Muscle of arm (tissue), 14 donors: ENCODE results near the gene DUSP10. TPM values are rescaled to one million over a fixed set of nuclear protein-coding genes. Genes with fewer than 3 reads are reported as not detected.

ENCODE experiments used
- DNase-seq: peaks from one replicate; pipeline ENCODE4 v3.0.0-alpha.2; 2013
- long read RNA-seq, 11 donors: transcript quantifications; one replicate each; lab custom pipeline, GENCODE V29; 2026
- polyA plus RNA-seq, 12 donors: library from polyadenylated mRNA; unstranded; fragments of 120-200 nt; gene quantifications; one replicate each; pipeline ENCODE4 v1.2.1, GENCODE V29; 2013; ENCODE audit not compliant: insufficient read length in 12 of 12

The DUSP10 gene
- polyA plus RNA-seq, result 100 to 1,000 TPM in 1 of 12 donors, 10 to 100 TPM in 10, 1 to 10 TPM in 1; 9.0 to 208 (median 25.3) TPM
- long read RNA-seq, donor 1, partial matches to known transcripts, result 0 of 2 reads
- long read RNA-seq, donor 1, other reads (novel, unspliced or antisense), result 0 of 2 reads
- long read RNA-seq, donor 2, partial matches to known transcripts, result 0 of 4 reads
- long read RNA-seq, donor 2, other reads (novel, unspliced or antisense), result 0 of 4 reads
- long read RNA-seq, donor 3, partial matches to known transcripts, result 0 of 1 reads
- long read RNA-seq, donor 3, other reads (novel, unspliced or antisense), result 0 of 1 reads
- long read RNA-seq, donor 4, result 0 reads
- long read RNA-seq, donor 5, transcript DUSP10-201 (4 exons, 2,676 nt), result major isoform, 7 of 13 reads
- long read RNA-seq, donor 5, partial matches to known transcripts, result 6 of 13 reads
- long read RNA-seq, donor 5, other reads (novel, unspliced or antisense), result 0 of 13 reads
- long read RNA-seq, donor 6, transcript DUSP10-201 (4 exons, 2,676 nt), result major isoform, 5 of 5 reads
- long read RNA-seq, donor 6, partial matches to known transcripts, result 0 of 5 reads
- long read RNA-seq, donor 6, other reads (novel, unspliced or antisense), result 0 of 5 reads
- long read RNA-seq, donor 7, transcript DUSP10-201 (4 exons, 2,676 nt), result major isoform, 6 of 6 reads
- long read RNA-seq, donor 7, partial matches to known transcripts, result 0 of 6 reads
- long read RNA-seq, donor 7, other reads (novel, unspliced or antisense), result 0 of 6 reads
- long read RNA-seq, donor 8, partial matches to known transcripts, result 0 of 1 reads
- long read RNA-seq, donor 8, other reads (novel, unspliced or antisense), result 0 of 1 reads
- long read RNA-seq, donor 9, partial matches to known transcripts, result 5 of 8 reads
- long read RNA-seq, donor 9, other reads (novel, unspliced or antisense), result 0 of 8 reads
- long read RNA-seq, donor 10, partial matches to known transcripts, result 0 of 3 reads
- long read RNA-seq, donor 10, other reads (novel, unspliced or antisense), result 0 of 3 reads
- long read RNA-seq, donor 11, partial matches to known transcripts, result 0 of 4 reads
- long read RNA-seq, donor 11, other reads (novel, unspliced or antisense), result 0 of 4 reads

DNA sequence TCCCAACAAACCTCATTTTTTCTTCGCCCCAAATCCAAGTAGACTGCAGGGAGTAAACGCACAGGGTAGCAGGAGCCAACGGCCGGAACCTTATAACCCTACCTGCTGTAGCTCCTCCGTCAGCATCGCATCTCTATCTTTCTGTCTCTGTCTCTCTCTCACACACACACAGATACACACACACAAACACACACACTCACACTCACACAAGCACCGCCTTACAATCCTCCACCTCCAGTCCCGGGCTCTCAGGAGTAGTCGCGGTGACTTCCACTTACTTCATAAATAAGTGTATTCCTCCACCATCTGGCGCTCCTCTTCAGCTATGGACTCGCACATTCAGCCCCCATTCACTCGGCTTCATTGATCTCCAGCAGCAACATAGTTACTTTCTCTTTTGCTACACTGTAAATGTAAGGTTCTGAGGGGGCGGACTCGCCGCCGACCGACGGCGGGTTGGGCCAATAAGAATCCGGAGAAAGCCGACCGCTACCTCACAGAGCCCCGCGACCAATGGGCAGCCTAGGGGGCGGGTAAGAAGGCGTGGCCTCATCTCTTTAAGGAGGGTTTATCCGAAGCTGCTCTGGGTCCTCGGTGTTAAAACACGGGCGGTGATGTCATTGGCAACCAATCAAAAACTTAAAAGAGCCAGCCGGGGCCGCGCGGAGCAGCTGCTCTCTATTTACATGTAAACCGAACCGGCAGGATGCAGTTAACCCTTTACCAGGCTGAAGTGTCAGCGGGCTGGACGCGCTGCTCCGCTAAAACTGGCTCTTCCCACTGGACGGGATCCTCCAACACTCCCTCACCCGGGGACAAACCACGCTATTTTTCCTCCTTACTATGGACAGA, at the start of gene DUSP10:
DUSP10 (minus strand) TSS at position 387 of the 852 bp plus-strand sequence. CDS start 2,345 bp downstream, outside the sequence.
- peak; percentile 100 for DNase-seq

- no peak for DNase-seq
Measured at GRCh38 chr1:221788466-221788865, 46.6 kb upstream of the DUSP10 start.

GRCh38 chr1:221786647-221787046, 44.8 kb upstream of the DUSP10 start:
- no peak for DNase-seq

- no peak for DNase-seq
Measured at GRCh38 chr1:221783936-221784335, 42.0 kb upstream of the DUSP10 start.

DNA sequence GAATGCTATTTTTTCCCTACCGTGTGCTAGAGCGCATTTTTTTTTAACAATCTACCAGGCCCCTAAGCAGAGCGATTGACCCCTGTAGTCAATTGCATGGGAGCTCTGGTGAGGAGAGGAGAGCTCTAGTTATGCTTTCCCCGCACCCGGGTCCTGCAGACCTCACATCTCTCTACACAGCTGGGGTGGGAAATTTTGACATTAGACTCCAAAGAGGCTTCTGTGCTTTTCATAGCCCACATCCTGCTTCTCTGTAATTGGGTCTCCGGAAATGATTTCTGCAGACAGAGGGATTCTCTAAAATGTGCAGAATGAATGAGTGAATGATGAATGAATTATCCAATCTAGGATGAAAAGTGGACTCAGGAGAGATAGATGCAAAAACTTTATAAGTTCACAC, 41.5 kb upstream of the DUSP10 start:
- no peak for DNase-seq

- no peak for DNase-seq
Measured at GRCh38 chr1:221782970-221783369, 41.1 kb upstream of the DUSP10 start.

DNA sequence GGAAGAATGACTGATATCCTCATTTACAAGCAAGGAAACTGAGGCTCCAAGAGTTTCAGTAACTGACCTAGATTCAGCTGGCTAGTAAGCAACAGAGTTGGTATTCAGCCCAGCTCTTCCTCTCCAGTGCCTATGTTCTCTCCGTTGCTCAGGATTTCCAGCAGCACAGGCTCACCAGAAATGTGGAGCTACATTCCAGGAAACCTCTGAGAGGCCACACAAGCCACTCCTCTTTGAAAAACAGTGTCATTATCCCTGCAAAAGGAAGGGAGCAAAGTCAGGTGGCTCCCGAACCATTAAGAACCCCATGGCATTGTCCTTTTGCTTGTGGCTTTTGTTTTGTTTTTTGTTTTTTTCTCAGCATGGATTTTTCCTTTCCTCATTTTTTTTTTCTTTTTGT, 40.6 kb upstream of the DUSP10 start:
- DNase-seq, result no peak

- DNase-seq, result no peak
Measured at GRCh38 chr1:221781102-221781755, 39.3 kb upstream of the DUSP10 start.

GRCh38 chr1:221780175-221780574, 38.3 kb upstream of the DUSP10 start:
- DNase-seq, result no peak

- DNase-seq, result no peak
Measured at GRCh38 chr1:221779771-221780170, 37.9 kb upstream of the DUSP10 start.

DNA sequence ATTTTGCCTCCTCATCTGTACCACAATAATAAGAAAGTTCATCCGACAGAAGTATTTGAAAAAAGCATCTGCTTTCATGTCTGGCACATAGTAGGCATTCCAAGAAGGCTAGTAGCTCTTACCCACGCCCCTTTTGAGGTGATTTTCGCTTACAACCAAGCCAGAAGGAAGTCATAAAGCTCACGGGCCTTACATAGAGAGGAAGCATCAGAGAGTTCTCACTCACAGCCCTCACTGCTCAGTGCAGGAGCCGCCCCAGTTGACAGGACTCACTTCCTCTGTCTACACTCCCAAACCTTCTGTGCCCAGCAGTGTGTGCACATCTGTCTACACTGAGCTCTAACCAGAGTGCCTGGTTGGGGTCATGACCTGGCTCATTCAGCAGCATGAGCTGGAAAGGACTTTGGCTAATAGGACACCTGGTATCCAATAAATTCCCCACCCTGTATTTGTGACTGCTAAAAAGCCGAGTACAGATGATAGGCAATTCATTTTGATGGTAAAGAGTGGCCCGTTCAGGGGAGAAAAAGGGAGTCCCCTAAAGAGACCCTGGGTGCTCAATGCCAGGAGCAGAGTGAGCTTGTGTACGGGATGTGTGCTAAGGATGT, 36.8 kb upstream of the DUSP10 start:
- no peak for DNase-seq

- no peak for DNase-seq
Measured at GRCh38 chr1:221778125-221778524, 36.2 kb upstream of the DUSP10 start.

GRCh38 chr1:221777431-221778072, 35.7 kb upstream of the DUSP10 start:
- DNase-seq, result no peak

DNA sequence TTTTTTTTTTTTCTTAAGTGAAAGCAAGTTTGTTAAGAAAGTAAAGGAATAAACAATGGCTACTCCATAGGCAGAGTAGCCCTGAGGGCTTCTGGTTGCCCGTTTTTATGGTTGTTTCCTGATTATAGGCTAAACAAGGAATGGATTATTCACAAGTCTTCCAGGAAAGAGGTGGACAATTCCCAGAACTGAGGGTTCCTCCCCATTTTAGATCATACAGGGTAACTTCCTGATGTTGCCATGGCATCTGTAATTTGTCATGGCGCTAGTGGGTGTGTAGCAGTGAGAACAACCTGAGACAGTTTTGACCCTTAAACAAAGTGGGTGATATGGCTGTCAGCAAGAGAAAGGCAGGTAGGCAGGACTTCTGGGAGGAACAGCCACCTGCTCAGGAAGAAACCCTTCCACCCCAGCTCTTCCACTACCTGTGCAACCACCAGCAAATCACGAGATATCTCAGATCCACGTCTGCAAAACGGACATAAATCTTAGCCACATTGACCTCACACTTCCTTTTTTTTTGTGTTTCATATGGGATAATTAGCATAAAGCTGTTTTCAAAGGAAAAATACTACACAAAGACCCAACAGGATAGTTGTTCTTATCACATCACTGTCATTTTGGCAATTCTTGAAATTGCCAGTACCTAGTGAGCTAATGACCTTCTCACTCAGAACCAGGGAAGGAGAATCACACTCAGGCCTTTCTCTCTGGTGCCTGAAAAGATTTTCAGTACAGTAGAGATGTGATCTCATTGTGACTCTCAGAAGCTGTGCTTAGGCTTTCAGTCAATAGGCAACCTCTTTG, 34.8 kb upstream of the DUSP10 start:
- DNase-seq, result no peak

GRCh38 chr1:221775206-221775605, 33.3 kb upstream of the DUSP10 start:
- no peak for DNase-seq

- no peak for DNase-seq
Measured at GRCh38 chr1:221774054-221774842, 32.4 kb upstream of the DUSP10 start.

DNA sequence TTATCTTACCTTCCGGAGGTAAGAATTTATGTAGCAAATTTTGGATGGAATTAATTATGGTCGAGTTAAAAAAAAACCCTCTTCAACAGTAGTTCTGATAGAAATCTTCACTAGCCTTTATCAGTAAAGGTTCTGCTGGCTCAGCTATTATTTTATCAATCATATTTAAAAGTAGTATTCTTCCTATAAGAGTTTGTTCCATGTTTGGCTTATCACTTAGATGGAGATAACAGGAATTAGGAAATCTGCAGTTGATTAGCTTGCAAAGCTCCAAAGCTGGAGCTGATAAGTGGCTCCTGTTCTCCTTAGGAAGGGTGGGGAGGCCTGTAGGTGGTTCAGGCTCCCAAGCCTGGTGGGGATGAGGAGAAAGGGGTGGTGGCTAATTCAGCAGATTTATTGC, 31.5 kb upstream of the DUSP10 start:
- no peak for DNase-seq

GRCh38 chr1:221772117-221772516, 30.2 kb upstream of the DUSP10 start:
- DNase-seq, result no peak
